Suprapubic skin (tissue), 4 donors: Measurements from ENCODE around the gene ICAM5. TPM values are rescaled to one million over a fixed set of nuclear protein-coding genes. Genes with fewer than 3 reads are reported as not detected.
"Not testable (repeated sequence)": the region's sequence is repeated elsewhere in the genome, so short reads cannot be mapped to it uniquely, and the experiment has no call there.

Experiments used
- DNase-seq, 2 donors: peaks; one replicate each; pipeline ENCODE4 v3.0.0-alpha.2; 2019; ENCODE audit warnings: low spot score in 2 of 2
- H3K27ac ChIP-seq: fragments of 200-600 bp; sonication (generic); one replicate; pipeline ENCODE4 v1.5.1; 2019
- H3K27me3 ChIP-seq: fragments of 200-600 bp; sonication (generic); one replicate; pipeline ENCODE4 v1.5.1; 2019
- H3K36me3 ChIP-seq: fragments of 200-600 bp; sonication (generic); one replicate; pipeline ENCODE4 v1.5.1; 2019
- H3K4me1 ChIP-seq: fragments of 200-600 bp; sonication (generic); one replicate; pipeline ENCODE4 v1.5.1; 2019
- H3K4me3 ChIP-seq: fragments of 200-600 bp; sonication (generic); one replicate; pipeline ENCODE4 v1.5.1; 2019; ENCODE audit warnings: mild to moderate bottlenecking
- H3K9me3 ChIP-seq: fragments of 200-600 bp; sonication (generic); one replicate; pipeline ENCODE4 v1.5.1; 2019
- EP300 ChIP-seq: sonication (generic); formaldehyde crosslinking; IDR thresholded peaks from one replicate; pipeline ENCODE4 v1.6.1; 2017; ENCODE audit warnings: antibody characterized with exemption
- POLR2A ChIP-seq, 2 donors: fragments of 450-650 bp; IDR thresholded peaks; one replicate each; pipeline ENCODE4 v1.6.1; 2017; ENCODE audit warnings: antibody characterized with exemption in 2 of 2, mild to moderate bottlenecking in 2 of 2, moderate library complexity in 2 of 2
- POLR2AphosphoS5 ChIP-seq, 3 donors: sonication (generic); formaldehyde crosslinking; IDR thresholded peaks; one replicate each; pipeline ENCODE4 v1.6.1; 2017; ENCODE audit warnings: antibody characterized with exemption in 3 of 3
- WGBS: methylation state at CpG from one replicate; pipeline ENCODE4 v1.1.5; 2018; 5-methylcytosine and 5-hydroxymethylcytosine counted together
- total RNA-seq, 4 donors: library from RNA; depleted of rRNA; stranded (reverse); fragments of >200 nt; gene quantifications; one replicate each; pipeline ENCODE4 v1.1.0, GENCODE V29; 2016
- TF ChIP-seq, protein P1 (sequence below), 2 donors: fragments of 200-600 bp in 1 of 2; fragments of 450-650 bp in 1 of 2; sonication (generic) in 1 of 2; IDR thresholded peaks; one replicate each; pipeline ENCODE4 v1.5.1; 2016 to 2019; ENCODE audit warnings: antibody characterized with exemption in 2 of 2, mild to moderate bottlenecking in 1 of 2, moderate library complexity in 1 of 2

The ICAM5 gene
- total RNA-seq, 4 donors from 2014 or later: 0.21 to 0.97 (median 0.62) TPM; not detected in 1

DNA sequence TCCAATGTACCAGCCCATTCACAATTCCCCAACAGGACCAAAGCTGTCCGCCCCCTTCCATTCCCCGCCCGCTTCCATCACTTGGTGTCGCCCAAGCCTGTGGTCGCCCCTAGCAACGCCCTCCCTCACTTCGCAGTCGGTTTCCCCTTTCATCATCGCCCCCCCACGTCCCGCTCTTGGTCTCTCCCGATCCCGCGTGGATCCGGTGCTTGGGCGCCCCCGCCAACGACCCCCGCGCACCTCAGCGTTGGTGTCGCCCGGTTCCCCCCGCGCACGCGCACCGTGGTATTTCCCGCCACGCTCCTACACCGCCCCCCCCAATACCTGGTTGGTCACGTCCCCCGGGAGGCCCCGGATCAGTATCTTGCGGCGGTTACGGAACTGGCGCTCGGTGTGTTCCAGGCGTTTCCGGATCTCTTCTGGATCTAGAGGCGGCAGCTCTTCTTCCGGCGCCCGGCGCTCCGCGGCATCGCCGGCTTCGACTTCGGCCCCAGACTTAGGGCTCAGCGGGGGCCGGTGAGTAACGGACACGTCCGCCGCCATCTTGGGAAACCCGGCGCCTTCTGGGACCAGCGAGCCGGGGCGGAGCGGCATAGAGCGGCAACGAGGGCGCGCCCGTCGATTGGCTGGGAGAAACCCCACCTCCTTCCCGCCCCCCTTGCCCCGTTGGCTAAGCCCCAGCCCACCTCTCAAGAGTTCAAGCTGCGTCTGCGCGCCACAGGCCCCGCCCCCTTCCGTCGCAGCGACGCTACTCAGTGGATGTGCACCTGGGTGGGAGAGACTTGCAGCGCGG, 43.4 kb downstream of the ICAM5 start, which contains the start of gene RAVER1:
TSS of gene RAVER1 (minus strand) at position 565 of the 793 bp plus-strand sequence. CDS start at position 543, 22 bp downstream.
- peak; percentile 98 to 99 for DNase-seq

DNA sequence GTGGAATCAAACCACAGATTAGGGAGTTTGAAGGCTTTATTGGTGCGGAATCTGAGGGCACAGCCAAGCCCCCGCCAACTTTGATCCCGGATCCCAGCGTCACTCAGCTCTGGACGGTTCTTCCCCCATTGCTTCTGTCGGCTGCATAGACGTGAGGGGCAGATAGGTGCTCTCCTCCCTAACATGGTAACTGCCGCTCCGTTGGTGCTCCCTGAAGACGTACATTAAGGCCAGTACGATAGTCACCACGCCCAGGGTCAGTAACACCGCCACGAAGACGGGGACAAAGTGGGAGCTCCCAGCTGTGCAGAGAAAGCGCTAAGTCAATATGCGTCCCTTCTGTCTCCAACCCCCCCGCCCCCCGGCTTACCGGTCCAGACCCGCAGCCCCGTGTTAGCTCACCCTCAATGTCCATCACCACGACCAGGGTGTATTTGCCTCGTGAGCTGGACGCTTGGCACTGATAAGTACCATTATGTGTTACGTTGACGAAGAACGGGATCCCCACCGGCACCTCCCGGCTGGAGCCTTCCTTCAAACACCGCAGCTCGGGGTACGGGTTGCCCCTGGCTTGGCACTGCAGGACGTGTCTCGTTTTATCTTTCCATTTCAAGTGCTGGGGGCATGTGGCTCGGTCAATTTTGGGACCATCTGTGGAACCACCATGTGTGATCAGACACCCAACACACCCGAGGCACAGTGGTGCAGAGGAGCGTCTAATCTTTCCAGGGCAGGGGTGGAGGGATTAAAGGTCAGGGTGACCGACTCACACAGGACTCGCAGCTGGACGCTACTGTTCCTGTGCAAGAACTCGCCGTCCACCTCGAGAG, 44.2 kb downstream of the ICAM5 start:
- TF ChIP-seq POLR2A (IDR thresholded peaks at IDR 0.05): no peak
- no peak for TF ChIP-seq POLR2AphosphoS5 (IDR thresholded peaks at IDR 0.05)
- TF ChIP-seq, protein P1, sequence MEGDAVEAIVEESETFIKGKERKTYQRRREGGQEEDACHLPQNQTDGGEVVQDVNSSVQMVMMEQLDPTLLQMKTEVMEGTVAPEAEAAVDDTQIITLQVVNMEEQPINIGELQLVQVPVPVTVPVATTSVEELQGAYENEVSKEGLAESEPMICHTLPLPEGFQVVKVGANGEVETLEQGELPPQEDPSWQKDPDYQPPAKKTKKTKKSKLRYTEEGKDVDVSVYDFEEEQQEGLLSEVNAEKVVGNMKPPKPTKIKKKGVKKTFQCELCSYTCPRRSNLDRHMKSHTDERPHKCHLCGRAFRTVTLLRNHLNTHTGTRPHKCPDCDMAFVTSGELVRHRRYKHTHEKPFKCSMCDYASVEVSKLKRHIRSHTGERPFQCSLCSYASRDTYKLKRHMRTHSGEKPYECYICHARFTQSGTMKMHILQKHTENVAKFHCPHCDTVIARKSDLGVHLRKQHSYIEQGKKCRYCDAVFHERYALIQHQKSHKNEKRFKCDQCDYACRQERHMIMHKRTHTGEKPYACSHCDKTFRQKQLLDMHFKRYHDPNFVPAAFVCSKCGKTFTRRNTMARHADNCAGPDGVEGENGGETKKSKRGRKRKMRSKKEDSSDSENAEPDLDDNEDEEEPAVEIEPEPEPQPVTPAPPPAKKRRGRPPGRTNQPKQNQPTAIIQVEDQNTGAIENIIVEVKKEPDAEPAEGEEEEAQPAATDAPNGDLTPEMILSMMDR (IDR thresholded peaks at IDR 0.05): no peak
- TF ChIP-seq EP300: no peak
- WGBS: under 1% methylated on average over 19 of the region's 44 CpGs
- no peak for DNase-seq
- H3K4me1 ChIP-seq: peaks cover 31% of the 10 kb centered on the region
- no peaks in the 10 kb centered on the region for H3K9me3 ChIP-seq
- no peaks in the 10 kb centered on the region for H3K27me3 ChIP-seq
- H3K27ac ChIP-seq: peak overlapping the region; percentile 86
- H3K36me3 ChIP-seq: peaks cover 16% of the 10 kb centered on the region
- peak overlapping the region; percentile 85 for H3K4me3 ChIP-seq

More for the DNA sequence above, 43.4 kb downstream of the ICAM5 start, which contains the start of gene RAVER1:
- Histone ChIP-seq H3K9me3 (no peaks in the 10 kb centered on the region), H3K36me3 (peaks cover 24% of the 10 kb centered on the region), H3K27ac (peak within 1 kb of the TSS; percentile 86), H3K4me1 (peaks cover 31% of the 10 kb centered on the region), H3K4me3 (peak within 1 kb of the TSS; percentile 85), H3K27me3 (no peaks in the 10 kb centered on the region)
- TF ChIP-seq EP300 (no peak), POLR2AphosphoS5 (IDR thresholded peaks at IDR 0.05) (peak in 1 of 3 donors; percentile 23), POLR2A (IDR thresholded peaks at IDR 0.05) (peak in 1 of 2 donors; percentile 45)
- WGBS: 0% methylated on average over 31 of the region's 82 CpGs

DNA sequence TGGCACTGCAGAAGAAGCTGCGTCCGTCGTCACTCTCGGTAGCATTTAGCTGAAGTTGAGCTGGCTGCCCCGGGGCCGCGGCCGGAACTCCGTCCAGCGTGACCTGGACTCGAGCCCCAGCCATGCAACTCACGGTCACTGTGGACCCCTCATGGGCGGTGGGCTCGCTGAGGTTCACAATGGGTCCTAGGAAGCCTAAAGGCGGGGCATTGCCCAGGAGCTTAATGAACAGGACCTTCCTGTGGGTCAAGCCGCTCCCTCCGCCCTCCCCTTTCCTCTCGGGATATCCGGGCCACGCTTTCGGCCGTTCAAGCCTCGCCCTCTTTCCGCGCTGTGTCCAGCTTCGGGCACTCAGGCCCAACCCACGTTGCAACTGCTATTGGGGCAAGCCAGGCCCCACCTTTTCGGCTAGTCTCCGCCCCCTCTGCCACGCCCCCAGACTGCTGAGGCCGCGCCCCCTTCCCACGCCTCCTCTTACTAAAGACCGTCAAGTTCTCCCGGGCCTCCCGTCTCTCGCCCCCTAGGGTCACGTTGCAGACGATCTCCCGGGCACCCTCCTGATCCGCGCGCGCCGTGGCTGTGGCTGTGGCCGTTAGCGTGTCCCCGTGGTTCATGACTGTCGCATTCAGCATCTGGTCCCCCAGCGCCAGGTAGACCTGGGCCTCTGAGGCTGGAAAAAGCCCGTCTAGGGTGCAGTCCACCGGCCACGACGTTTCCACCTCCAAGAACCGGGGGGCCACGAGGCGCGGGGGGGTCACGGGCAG, 45.0 kb downstream of the ICAM5 start:
- Histone ChIP-seq H3K4me1 (peaks cover 31% of the 10 kb centered on the region), H3K27me3 (no peaks in the 10 kb centered on the region), H3K27ac (peak overlapping the region; percentile 26), H3K36me3 (peaks cover 8% of the 10 kb centered on the region), H3K9me3 (no peaks in the 10 kb centered on the region), H3K4me3 (peak overlapping the region; percentile 85)
- DNase-seq: peak; percentile 97 to 98
- WGBS: 11% methylated on average over 28 of the region's 59 CpGs
- TF ChIP-seq POLR2AphosphoS5 (IDR thresholded peaks at IDR 0.05) (peak in 2 of 3 donors; percentile 39 to 66), EP300 (no peak), POLR2A (IDR thresholded peaks at IDR 0.05) (no peak)
- TF ChIP-seq, protein P1 (IDR thresholded peaks at IDR 0.05): no peak

- DNase-seq: no peak
- peaks cover under 1% of the 10 kb centered on the region for H3K36me3 ChIP-seq
- H3K4me3 ChIP-seq: peak overlapping the region; percentile 85
- no peaks in the 10 kb centered on the region for H3K9me3 ChIP-seq
- no peak overlapping the region for H3K27ac ChIP-seq
- WGBS: 59% methylated on average over 13 of the region's 26 CpGs
- peaks cover 31% of the 10 kb centered on the region for H3K4me1 ChIP-seq
- no peak for TF ChIP-seq POLR2AphosphoS5 (IDR thresholded peaks at IDR 0.05)
- no peak for TF ChIP-seq EP300
- no peaks in the 10 kb centered on the region for H3K27me3 ChIP-seq
Observed at GRCh38 chr19:10335352-10335985, 45.7 kb downstream of the ICAM5 start.

DNA sequence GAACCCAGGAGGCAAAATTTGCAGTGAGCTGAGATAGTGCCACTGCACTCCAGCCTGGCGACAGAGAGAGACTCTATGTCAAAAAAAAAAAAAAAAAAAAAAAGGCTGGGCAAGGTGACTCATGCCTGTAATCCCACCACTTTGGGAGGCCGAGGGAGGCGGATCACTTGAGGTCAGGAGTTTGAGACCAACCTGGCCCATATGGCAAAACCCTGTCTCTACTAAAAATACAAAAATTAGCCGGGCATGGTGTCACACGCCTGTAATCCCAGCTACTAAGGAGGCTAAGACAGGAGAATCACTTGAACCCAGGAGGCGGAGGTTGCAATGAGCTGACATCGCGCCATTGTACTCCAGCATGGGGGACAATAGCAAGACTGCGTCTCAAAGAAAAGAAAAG, 47.0 kb downstream of the ICAM5 start:
- H3K27ac ChIP-seq, H3K9me3 ChIP-seq, H3K27me3 ChIP-seq, DNase-seq, H3K36me3 ChIP-seq, H3K4me3 ChIP-seq: not testable (repeated sequence)
- 89% methylated on average over 9 of the region's 9 CpGs for WGBS
- H3K4me1 ChIP-seq: peaks cover 29% of the 10 kb centered on the region

GRCh38 chr19:10338940-10339339, 49.2 kb downstream of the ICAM5 start:
- H3K27ac ChIP-seq: no peak overlapping the region

More at GRCh38 chr19:10338940-10339339, 49.2 kb downstream of the ICAM5 start:
- WGBS: 82% methylated on average over 6 of the region's 6 CpGs
- Histone ChIP-seq H3K9me3 (no peaks in the 10 kb centered on the region), H3K36me3 (no peaks in the 10 kb centered on the region), H3K4me1 (peaks cover 12% of the 10 kb centered on the region), H3K27me3 (no peaks in the 10 kb centered on the region), H3K4me3 (no peak overlapping the region)
- DNase-seq: no peak
- no peak for TF ChIP-seq POLR2A (IDR thresholded peaks at IDR 0.05)
- TF ChIP-seq, protein P1 (IDR thresholded peaks at IDR 0.05): no peak
- no peak for TF ChIP-seq EP300
